Stimulated activated CD4-positive, alpha-beta T cell treated with anti-CD3 and anti-CD28 coated beads, Interleukin-4, amount 100 ng/mL, for 1 hour (primary cell): ENCODE data around the gene ROCK1.
"Not testable (repeated sequence)": the region's sequence is repeated elsewhere in the genome, so short reads cannot be mapped to it uniquely, and the experiment has no call there.

Source experiments
- DNase-seq: peaks from one replicate; pipeline ENCODE4 v3.0.0-alpha.2; 2020

The ROCK1 gene

GRCh38 chr18:21111346-21112139, at the start of gene ROCK1:
ROCK1 (minus strand) TSS chr18:21111813; CDS start chr18:21110910, 903 bp downstream.
- peak; percentile 100 for DNase-seq

GRCh38 chr18:21155443-21155842, 43.8 kb upstream of the ROCK1 start:
- no peak for DNase-seq

- DNase-seq: no peak
These were observed 34.4 kb upstream of the ROCK1 start for GRCh38 chr18:21146016-21146415.

GRCh38 chr18:21145371-21145770, 33.8 kb upstream of the ROCK1 start:
- no peak for DNase-seq

- DNase-seq: no peak
These were observed 30.2 kb upstream of the ROCK1 start for GRCh38 chr18:21141668-21142422.

- not testable (repeated sequence) for DNase-seq
These were observed 26.3 kb upstream of the ROCK1 start for GRCh38 chr18:21137719-21138488.

- no peak for DNase-seq
These were observed 23.3 kb upstream of the ROCK1 start for GRCh38 chr18:21134895-21135294.

GRCh38 chr18:21132398-21132918, 20.8 kb upstream of the ROCK1 start:
- DNase-seq: no peak

- DNase-seq: no peak
These were observed 20.1 kb upstream of the ROCK1 start for GRCh38 chr18:21131698-21132227.

- no peak for DNase-seq
These were observed 18.1 kb upstream of the ROCK1 start for GRCh38 chr18:21129566-21130216.

- DNase-seq: no peak
These were observed 11.8 kb upstream of the ROCK1 start for GRCh38 chr18:21123290-21123926.

GRCh38 chr18:21118806-21119205, 7.2 kb upstream of the ROCK1 start:
- DNase-seq: no peak

GRCh38 chr18:21117409-21118131, 6.0 kb upstream of the ROCK1 start:
- no peak for DNase-seq

- no peak for DNase-seq
These were observed 4.2 kb upstream of the ROCK1 start for GRCh38 chr18:21115519-21116411.

GRCh38 chr18:21112543-21113105, 1.0 kb upstream of the ROCK1 start:
- DNase-seq: no peak

- peak; percentile 59 for DNase-seq
These were observed 494 bp upstream of the ROCK1 start for GRCh38 chr18:21112140-21112473.

- peak; percentile 59 for DNase-seq
These were observed 784 bp downstream of the ROCK1 start for GRCh38 chr18:21110713-21111345.

- no peak for DNase-seq
These were observed 1.5 kb downstream of the ROCK1 start for GRCh38 chr18:21109936-21110712.
